Measurements from ENCODE around the gene PRKACB. TPM values are rescaled to one million over a fixed set of nuclear protein-coding genes. Genes with fewer than 3 reads are reported as not detected.
"Not testable (repeated sequence)": the region's sequence is repeated elsewhere in the genome, so short reads cannot be mapped to it uniquely, and the experiment has no call there.

The PRKACB gene
- total RNA-seq = 10 to 100 TPM; 25.7 to 25.9 TPM

GRCh38 chr1:84143796-84144565 lies at the start of gene PRKACB:
Gene PRKACB, plus strand, starts transcription at chr1:84144271. Its CDS starts 91 bp downstream, at chr1:84144362.
- Mint-ChIP-seq H3K27me3 (ENCODE audit: low read depth) (no peaks in the 10 kb centered on the region), H3K9me3 (peaks cover 1% of the 10 kb centered on the region), H3K27ac (peak within 1 kb of the TSS; percentile 98), H3K4me3 (peak within 1 kb of the TSS; percentile 89), H3K36me3 (ENCODE audit: low read depth) (no peaks in the 10 kb centered on the region), H3K4me1 (ENCODE audit: low read depth) (peaks cover 35% of the 10 kb centered on the region)
- CTCF ChIA-PET = interaction anchor here (0.7 to 10.8 kb wide), 15 partner anchors 9 to 853 kb away, joined by 3 to 168 read pairs (median 3); partner anchors contain the start of genes DNASE2B, MCOLN2 and SAMD13
- DNase-seq = peak; percentile 21
- intact Hi-C loops (cut with micrococcal nuclease) = loop anchor here (1.0 to 10.0 kb wide), 10 partner anchors 8 to 1133 kb away; partner anchors contain the start of genes BCL10, GNG5, SPATA1 and SSX2IP

- Mint-ChIP-seq H3K4me1 (ENCODE audit: low read depth) (peaks cover 16% of the 10 kb centered on the region), H3K36me3 (ENCODE audit: low read depth) (peaks cover 2% of the 10 kb centered on the region), H3K27me3 (ENCODE audit: low read depth) (no peaks in the 10 kb centered on the region), H3K27ac (no peak overlapping the region), H3K9me3 (no peaks in the 10 kb centered on the region), H3K4me3 (no peak overlapping the region)
- intact Hi-C loops (cut with micrococcal nuclease) = no loop called here
- CTCF ChIA-PET = interaction anchor here (0.6 kb wide), 1 partner anchor 167 kb away, joined by 3 read pairs; no protein-coding TSS in a partner anchor
- DNase-seq = no peak
Observed at GRCh38 chr1:84095308-84095707, 48.8 kb upstream of the PRKACB start.

GRCh38 chr1:84096176-84096575 lies 47.9 kb upstream of the PRKACB start:
- CTCF ChIA-PET = no interaction called here
- no peak overlapping the region for H3K27ac Mint-ChIP-seq
- DNase-seq = no peak
- H3K36me3 Mint-ChIP-seq (ENCODE audit: low read depth) = peaks cover 2% of the 10 kb centered on the region
- H3K4me3 Mint-ChIP-seq = no peak overlapping the region
- no peaks in the 10 kb centered on the region for H3K9me3 Mint-ChIP-seq
- H3K4me1 Mint-ChIP-seq (ENCODE audit: low read depth) = peaks cover 9% of the 10 kb centered on the region
- intact Hi-C loops (cut with micrococcal nuclease) = no loop called here
- H3K27me3 Mint-ChIP-seq (ENCODE audit: low read depth) = no peaks in the 10 kb centered on the region

- Mint-ChIP-seq H3K27me3 (ENCODE audit: low read depth) (no peaks in the 10 kb centered on the region), H3K36me3 (ENCODE audit: low read depth) (no peaks in the 10 kb centered on the region), H3K9me3 (no peaks in the 10 kb centered on the region), H3K4me3 (no peak overlapping the region), H3K27ac (no peak overlapping the region), H3K4me1 (ENCODE audit: low read depth) (peaks cover 4% of the 10 kb centered on the region)
- intact Hi-C loops (cut with micrococcal nuclease) = no loop called here
- CTCF ChIA-PET = no interaction called here
- DNase-seq = no peak
Observed at GRCh38 chr1:84101204-84101603, 42.9 kb upstream of the PRKACB start.

- intact Hi-C loops (cut with micrococcal nuclease) = no loop called here
- no peak overlapping the region for H3K4me3 Mint-ChIP-seq
- CTCF ChIA-PET = no interaction called here
- H3K4me1 Mint-ChIP-seq (ENCODE audit: low read depth) = peaks cover 4% of the 10 kb centered on the region
- peaks cover 3% of the 10 kb centered on the region for H3K36me3 Mint-ChIP-seq (ENCODE audit: low read depth)
- peak; percentile 11 for DNase-seq
- peaks cover 9% of the 10 kb centered on the region for H3K9me3 Mint-ChIP-seq
- no peaks in the 10 kb centered on the region for H3K27me3 Mint-ChIP-seq (ENCODE audit: low read depth)
- H3K27ac Mint-ChIP-seq = no peak overlapping the region
Observed at GRCh38 chr1:84103197-84103992, 40.7 kb upstream of the PRKACB start.

- H3K4me1 Mint-ChIP-seq (ENCODE audit: low read depth); CTCF ChIA-PET; H3K36me3 Mint-ChIP-seq (ENCODE audit: low read depth); H3K27me3 Mint-ChIP-seq (ENCODE audit: low read depth); H3K4me3 Mint-ChIP-seq; H3K9me3 Mint-ChIP-seq; H3K27ac Mint-ChIP-seq; intact Hi-C loops (cut with micrococcal nuclease); DNase-seq: not testable (repeated sequence)
Observed at GRCh38 chr1:84107538-84107937, 36.5 kb upstream of the PRKACB start.

- DNase-seq = no peak
- Mint-ChIP-seq H3K4me3 (no peak overlapping the region), H3K36me3 (ENCODE audit: low read depth) (peaks cover 3% of the 10 kb centered on the region), H3K4me1 (ENCODE audit: low read depth) (peaks cover 4% of the 10 kb centered on the region), H3K9me3 (peaks cover 9% of the 10 kb centered on the region), H3K27me3 (ENCODE audit: low read depth) (no peaks in the 10 kb centered on the region), H3K27ac (no peak overlapping the region)
- CTCF ChIA-PET = no interaction called here
- intact Hi-C loops (cut with micrococcal nuclease) = loop anchor here (2.0 kb wide), 1 partner anchor 15 kb away; no protein-coding TSS in a partner anchor
Observed at GRCh38 chr1:84107955-84108354, 36.1 kb upstream of the PRKACB start.

GRCh38 chr1:84108900-84109578 lies 35.0 kb upstream of the PRKACB start:
- Mint-ChIP-seq H3K4me1 (ENCODE audit: low read depth) (no peaks in the 10 kb centered on the region), H3K27me3 (ENCODE audit: low read depth) (no peaks in the 10 kb centered on the region), H3K27ac (no peak overlapping the region), H3K36me3 (ENCODE audit: low read depth) (peaks cover 3% of the 10 kb centered on the region), H3K4me3 (no peak overlapping the region), H3K9me3 (peaks cover 9% of the 10 kb centered on the region)
- intact Hi-C loops (cut with micrococcal nuclease) = loop anchor here (2.0 kb wide), 1 partner anchor 16 kb away; no protein-coding TSS in a partner anchor
- DNase-seq = no peak
- CTCF ChIA-PET = no interaction called here

GRCh38 chr1:84110629-84111028 lies 33.4 kb upstream of the PRKACB start:
- DNase-seq = no peak
- CTCF ChIA-PET = no interaction called here
- intact Hi-C loops (cut with micrococcal nuclease) = no loop called here
- H3K4me1 Mint-ChIP-seq (ENCODE audit: low read depth) = no peaks in the 10 kb centered on the region
- no peak overlapping the region for H3K4me3 Mint-ChIP-seq
- no peaks in the 10 kb centered on the region for H3K27me3 Mint-ChIP-seq (ENCODE audit: low read depth)
- H3K36me3 Mint-ChIP-seq (ENCODE audit: low read depth) = peaks cover 3% of the 10 kb centered on the region
- H3K27ac Mint-ChIP-seq = no peak overlapping the region
- H3K9me3 Mint-ChIP-seq = peaks cover 9% of the 10 kb centered on the region

GRCh38 chr1:84116558-84116957 lies 27.5 kb upstream of the PRKACB start:
- intact Hi-C loops (cut with micrococcal nuclease) = no loop called here
- H3K4me1 Mint-ChIP-seq (ENCODE audit: low read depth) = peaks cover 9% of the 10 kb centered on the region
- H3K36me3 Mint-ChIP-seq (ENCODE audit: low read depth) = no peaks in the 10 kb centered on the region
- no peaks in the 10 kb centered on the region for H3K9me3 Mint-ChIP-seq
- DNase-seq = no peak
- CTCF ChIA-PET = interaction anchor here (0.5 kb wide), 1 partner anchor 46 kb away, joined by 3 read pairs; no protein-coding TSS in a partner anchor
- H3K4me3 Mint-ChIP-seq = no peak overlapping the region
- H3K27me3 Mint-ChIP-seq (ENCODE audit: low read depth) = no peaks in the 10 kb centered on the region
- no peak overlapping the region for H3K27ac Mint-ChIP-seq

GRCh38 chr1:84117868-84118267 lies 26.2 kb upstream of the PRKACB start:
- no peak overlapping the region for H3K27ac Mint-ChIP-seq
- DNase-seq = no peak
- no peaks in the 10 kb centered on the region for H3K36me3 Mint-ChIP-seq (ENCODE audit: low read depth)
- no peak overlapping the region for H3K4me3 Mint-ChIP-seq
- intact Hi-C loops (cut with micrococcal nuclease) = no loop called here
- CTCF ChIA-PET = interaction anchor here (0.6 kb wide), 1 partner anchor 196 kb away, joined by 3 read pairs; no protein-coding TSS in a partner anchor
- no peaks in the 10 kb centered on the region for H3K9me3 Mint-ChIP-seq
- H3K27me3 Mint-ChIP-seq (ENCODE audit: low read depth) = no peaks in the 10 kb centered on the region
- H3K4me1 Mint-ChIP-seq (ENCODE audit: low read depth) = peaks cover 9% of the 10 kb centered on the region

- intact Hi-C loops (cut with micrococcal nuclease) = no loop called here
- Mint-ChIP-seq H3K4me3 (no peak overlapping the region), H3K27me3 (ENCODE audit: low read depth) (no peaks in the 10 kb centered on the region), H3K27ac (no peak overlapping the region), H3K9me3 (no peaks in the 10 kb centered on the region), H3K36me3 (ENCODE audit: low read depth) (no peaks in the 10 kb centered on the region), H3K4me1 (ENCODE audit: low read depth) (peaks cover 8% of the 10 kb centered on the region)
- DNase-seq = no peak
- CTCF ChIA-PET = interaction anchor here (0.7 to 3.6 kb wide), 4 partner anchors 60 to 694 kb away, joined by 3 to 25 read pairs (median 4); no protein-coding TSS in a partner anchor
Observed at GRCh38 chr1:84121360-84121759, 22.7 kb upstream of the PRKACB start.
